Activated gamma-delta T cell treated with Interleukin-2 at 50 U/mL for 16 hours (primary cell): ENCODE results near the gene RFPL4A.

Source experiments
- DNase-seq: peaks from one replicate; pipeline ENCODE4 v3.0.0-alpha.2; 2020

RFPL4A gene

GRCh38 chr19:55809381-55810058, 50.6 kb downstream of the RFPL4A start:
- DNase-seq = no peak

GRCh38 chr19:55811340-55811739, 52.4 kb downstream of the RFPL4A start:
- no peak for DNase-seq

- no peak for DNase-seq
Measured at GRCh38 chr19:55812449-55812848, 53.6 kb downstream of the RFPL4A start.
